ENCODE results near the gene RIMS4. TPM values are rescaled to one million over a fixed set of nuclear protein-coding genes. Genes with fewer than 3 reads are reported as not detected.

The RIMS4 gene
- total and polyA plus RNA-seq, 10 of the 15 experiments (the other 5 are each of a cell fraction or from before 2014, with no cell fraction given): under 0.01 to 0.07 (median 0.05) TPM; not detected in 5

GRCh38 chr20:44850272-44850671 lies 39.9 kb upstream of the RIMS4 start (continued):
- TF ChIP-seq ZNF687 (IDR thresholded peaks at IDR 0.05) (no peak), KDM1A (IDR thresholded peaks at IDR 0.05; ENCODE audit: borderline replicate concordance) (no peak), TCF3 (IDR thresholded peaks at IDR 0.05; ENCODE audit: borderline replicate concordance, insufficient read depth, low read depth, low read length) (no peak), RCOR1 (conservative IDR thresholded peaks at IDR 0.05; ENCODE audit: low read depth, low read length) (no peak), ATF2 (IDR thresholded peaks at IDR 0.05; ENCODE audit: low read length) (no peak)

GRCh38 chr20:44849703-44850102 lies 39.4 kb upstream of the RIMS4 start:
- no peaks in the 10 kb centered on the region for H3K79me2 ChIP-seq (ENCODE audit: control insufficient read depth, insufficient read depth, low read length)
- no peak overlapping the region for H3K9ac ChIP-seq (ENCODE audit: control insufficient read depth, insufficient read depth, low read length)
- SMC1A ChIA-PET (ENCODE audit: uncharacterized antibody, unreplicated experiment): no interaction called here
- no peak for DNase-seq (ENCODE audit: low read depth, low spot score)
- H3K4me3 ChIP-seq: no peak overlapping the region
- H3K4me1 ChIP-seq (ENCODE audit: control insufficient read depth, insufficient read depth, low read length): no peaks in the 10 kb centered on the region
- POLR2A ChIA-PET: no interaction called here
- H3K9me3 ChIP-seq (replicated peaks; ENCODE audit: control insufficient read depth, insufficient read depth, low read length): no peaks in the 10 kb centered on the region
- no peaks in the 10 kb centered on the region for H4K20me1 ChIP-seq (ENCODE audit: control insufficient read depth, insufficient read depth)
- H2AFZ ChIP-seq (ENCODE audit: control insufficient read depth, low read depth, low read length): no peak overlapping the region
- intact Hi-C loops (cut with micrococcal nuclease; ENCODE audit: unreplicated experiment) (no loop called here), in situ Hi-C loops (cut with MboI) (no loop called here)
- no peaks in the 10 kb centered on the region for H3K36me3 ChIP-seq (ENCODE audit: control insufficient read depth in 2 of 2, insufficient read depth in 2 of 2, low read length in 1 of 2)
- RAD21 ChIA-PET (ENCODE audit: unreplicated experiment): no interaction called here
- 32% methylated on average over 1 of the region's 1 CpG for WGBS (ENCODE audit: insufficient coverage, insufficient replicate concordance, low lambda C conversion rate, missing lambda C conversion rate)
- no peaks in the 10 kb centered on the region; a peak in 1 of 4 replicates for H3K27me3 ChIP-seq (replicated peaks in 1 of 2; ENCODE audit: control insufficient read depth in 2 of 2, insufficient read depth in 2 of 2, low read length in 1 of 2)
- H3K27ac ChIP-seq (ENCODE audit: control insufficient read depth, insufficient read depth): no peak overlapping the region
- H3K4me2 ChIP-seq (ENCODE audit: control insufficient read depth, insufficient read depth): no peak overlapping the region
- CTCF ChIA-PET: no interaction called here
- no peak for FAIRE-seq
- no peak for ATAC-seq
- BruUV-seq (replicated peaks): no TSS peak
- TF ChIP-seq BHLHE40 (IDR thresholded peaks at IDR 0.05; ENCODE audit: borderline replicate concordance in 1 of 2, low read depth in 2 of 2, low read length in 1 of 2) (no peak), ATF7 (IDR thresholded peaks at IDR 0.05; ENCODE audit: low read depth) (no peak), EZH2 (IDR thresholded peaks at IDR 0.05; ENCODE audit: borderline replicate concordance, control insufficient read depth, low read depth, low read length) (no peak), HDAC6 (IDR thresholded peaks at IDR 0.05; ENCODE audit: unreplicated experiment) (no peak), EED (IDR thresholded peaks at IDR 0.05; ENCODE audit: low read depth) (no peak), TAF1 (IDR thresholded peaks at IDR 0.05; ENCODE audit: borderline replicate concordance, low read depth, low read length) (no peak), BACH1 (IDR thresholded peaks at IDR 0.05; ENCODE audit: borderline replicate concordance) (no peak), SPI1 (IDR thresholded peaks at IDR 0.05; ENCODE audit: borderline replicate concordance, insufficient read depth, low read depth, low read length) (no peak), IKZF2 (IDR thresholded peaks at IDR 0.05) (no peak), CEBPB (IDR thresholded peaks at IDR 0.05; ENCODE audit: borderline replicate concordance in 1 of 2, low read depth in 2 of 2, low read length in 2 of 2) (no peak), GATAD2B (conservative IDR thresholded peaks at IDR 0.05; ENCODE audit: low read depth) (no peak), MLLT1 (IDR thresholded peaks at IDR 0.05) (no peak), SREBF1 (IDR thresholded peaks at IDR 0.05; ENCODE audit: low read length) (no peak)
